Activated naive CD4-positive, alpha-beta T cell treated with anti-CD3 and anti-CD28 coated beads, Interleukin-2, amount 50 U/mL, for 72 hours (primary cell): Measurements from ENCODE around the gene MYBL2. TPM values are rescaled to one million over a fixed set of nuclear protein-coding genes. Genes with fewer than 3 reads are reported as not detected.
A peak's percentile ranks its signal among the peaks of the same experiment; 100 is the strongest.

ENCODE experiments used
- ATAC-seq, 2 donors: fragments of 150-1000 bp; cut with Tn5 transposase; 2 replicates each; pipeline ENCODE4 v1.10.0; 2021; ENCODE audit warnings: mild to moderate bottlenecking in 2 of 2, moderate library complexity in 2 of 2
- DNase-seq, 2 donors: peaks; one replicate each; pipeline ENCODE4 v3.0.0; 2021 to 2022; ENCODE audit warnings: low spot score in 2 of 2
- H3K27ac Mint-ChIP-seq, 2 donors: one replicate each; pipeline ENCODE4 v1.8.0; 2022; ENCODE audit warnings: mild to moderate bottlenecking in 2 of 2, mixed read lengths in 2 of 2
- H3K36me3 Mint-ChIP-seq, 2 donors: one replicate each; pipeline ENCODE4 v1.8.0; 2022; ENCODE audit warnings: mixed read lengths in 2 of 2
- H3K9me3 Mint-ChIP-seq, 2 donors: one replicate each; pipeline ENCODE4 v1.8.0; 2022; ENCODE audit warnings: mixed read lengths in 2 of 2
- total RNA-seq, 2 donors: library from RNA; stranded (reverse); gene quantifications; one replicate each; pipeline ENCODE4 v1.2.3, GENCODE V29; 2022

MYBL2 gene
- total RNA-seq, 2 donors from 2014 or later, result 82.6 to 140 TPM

GRCh38 chr20:43670423-43670822, 3.5 kb downstream of the MYBL2 start:
- peaks cover 27 to 43% of the 10 kb centered on the region in 2 donors for H3K36me3 Mint-ChIP-seq
- ATAC-seq, result no peak
- no peak for DNase-seq
- no peak overlapping the region for H3K27ac Mint-ChIP-seq
- no peaks in the 10 kb centered on the region for H3K9me3 Mint-ChIP-seq

GRCh38 chr20:43676368-43676767, 9.5 kb downstream of the MYBL2 start:
- ATAC-seq (no peak), DNase-seq (no peak)
- peaks cover 28 to 43% of the 10 kb centered on the region in 2 donors for H3K36me3 Mint-ChIP-seq
- H3K27ac Mint-ChIP-seq, result no peak overlapping the region
- no peaks in the 10 kb centered on the region for H3K9me3 Mint-ChIP-seq

- Mint-ChIP-seq H3K9me3 (no peaks in the 10 kb centered on the region), H3K36me3 (peaks cover 13 to 17% of the 10 kb centered on the region in 2 donors), H3K27ac (peak overlapping the region; percentile 55 to 82)
- DNase-seq, result no peak
- ATAC-seq, result no peak
These were observed 14.1 kb downstream of the MYBL2 start for GRCh38 chr20:43680981-43681380.

- Mint-ChIP-seq H3K36me3 (peaks cover 8 to 17% of the 10 kb centered on the region in 2 donors), H3K27ac (peak overlapping the region; percentile 55 to 82), H3K9me3 (no peaks in the 10 kb centered on the region)
- peak in 1 of 2 donors; percentile 27 for ATAC-seq
- no peak for DNase-seq
These were observed 14.6 kb downstream of the MYBL2 start for GRCh38 chr20:43681468-43681942.

GRCh38 chr20:43681991-43682410, 15.1 kb downstream of the MYBL2 start:
- H3K27ac Mint-ChIP-seq, result peak overlapping the region; percentile 55 to 82
- DNase-seq (peak in 1 of 2 donors; percentile 16), ATAC-seq (peak; percentile 71 to 88)
- H3K9me3 Mint-ChIP-seq, result no peaks in the 10 kb centered on the region
- peaks cover 4 to 15% of the 10 kb centered on the region in 2 donors for H3K36me3 Mint-ChIP-seq

GRCh38 chr20:43682446-43682845, 15.5 kb downstream of the MYBL2 start:
- DNase-seq, result no peak
- ATAC-seq, result no peak
- no peak overlapping the region for H3K27ac Mint-ChIP-seq
- H3K9me3 Mint-ChIP-seq, result no peaks in the 10 kb centered on the region
- peaks cover 0 to 11% of the 10 kb centered on the region in 2 donors for H3K36me3 Mint-ChIP-seq

- Mint-ChIP-seq H3K27ac (peak overlapping the region in 1 of 2 donors; percentile 44), H3K9me3 (no peaks in the 10 kb centered on the region), H3K36me3 (peaks cover 10 to 28% of the 10 kb centered on the region in 2 donors)
- no peak for ATAC-seq
- DNase-seq, result no peak
These were observed 19.9 kb downstream of the MYBL2 start for GRCh38 chr20:43686820-43687219.

- DNase-seq (no peak), ATAC-seq (peak; percentile 38 to 86)
- peaks cover 10 to 28% of the 10 kb centered on the region in 2 donors for H3K36me3 Mint-ChIP-seq
These were observed 22.3 kb downstream of the MYBL2 start for GRCh38 chr20:43689165-43689564.

GRCh38 chr20:43690943-43691598, 24.2 kb downstream of the MYBL2 start:
- no peak for ATAC-seq
- Mint-ChIP-seq H3K27ac (no peak overlapping the region), H3K36me3 (peaks cover 10 to 32% of the 10 kb centered on the region in 2 donors), H3K9me3 (no peaks in the 10 kb centered on the region)
- no peak for DNase-seq

More at GRCh38 chr20:43689165-43689564, 22.3 kb downstream of the MYBL2 start:
- peak overlapping the region; percentile 72 to 81 for H3K27ac Mint-ChIP-seq
- no peaks in the 10 kb centered on the region for H3K9me3 Mint-ChIP-seq

- peak; percentile 49 to 72 for ATAC-seq
- peaks cover 10 to 24% of the 10 kb centered on the region in 2 donors for H3K36me3 Mint-ChIP-seq
- H3K27ac Mint-ChIP-seq, result no peak overlapping the region
- no peaks in the 10 kb centered on the region for H3K9me3 Mint-ChIP-seq
- peak in 1 of 2 donors; percentile 77 for DNase-seq
These were observed 25.1 kb downstream of the MYBL2 start for GRCh38 chr20:43691928-43692524.

- ATAC-seq, result peak in 1 of 2 donors; percentile 16
- DNase-seq, result no peak
- Mint-ChIP-seq H3K9me3 (no peaks in the 10 kb centered on the region), H3K36me3 (peaks cover 7 to 14% of the 10 kb centered on the region in 2 donors), H3K27ac (no peak overlapping the region)
These were observed 27.8 kb downstream of the MYBL2 start for GRCh38 chr20:43694763-43695162.

- ATAC-seq, result no peak
- H3K9me3 Mint-ChIP-seq, result no peaks in the 10 kb centered on the region
- DNase-seq, result no peak
- H3K27ac Mint-ChIP-seq, result no peak overlapping the region
- peaks cover 14 to 21% of the 10 kb centered on the region in 2 donors for H3K36me3 Mint-ChIP-seq
These were observed 28.7 kb downstream of the MYBL2 start for GRCh38 chr20:43695571-43695970.

GRCh38 chr20:43699941-43700565, 33.1 kb downstream of the MYBL2 start:
- ATAC-seq, result peak in 1 of 2 donors; percentile 63
- Mint-ChIP-seq H3K36me3 (peaks cover 32 to 34% of the 10 kb centered on the region in 2 donors), H3K27ac (peak overlapping the region in 1 of 2 donors; percentile 87), H3K9me3 (no peaks in the 10 kb centered on the region)
- no peak for DNase-seq

- no peak for DNase-seq
- peaks cover 35 to 38% of the 10 kb centered on the region in 2 donors for H3K36me3 Mint-ChIP-seq
- H3K9me3 Mint-ChIP-seq, result no peaks in the 10 kb centered on the region
- ATAC-seq, result no peak
- H3K27ac Mint-ChIP-seq, result peak overlapping the region in 1 of 2 donors; percentile 87
These were observed 33.7 kb downstream of the MYBL2 start for GRCh38 chr20:43700627-43701026.

GRCh38 chr20:43702502-43702901, 35.6 kb downstream of the MYBL2 start:
- no peaks in the 10 kb centered on the region for H3K9me3 Mint-ChIP-seq
- ATAC-seq (no peak), DNase-seq (no peak)
- no peak overlapping the region for H3K27ac Mint-ChIP-seq
- peaks cover 41 to 49% of the 10 kb centered on the region in 2 donors for H3K36me3 Mint-ChIP-seq

- ATAC-seq, result peak in 1 of 2 donors; percentile 37
- Mint-ChIP-seq H3K9me3 (no peaks in the 10 kb centered on the region), H3K27ac (no peak overlapping the region), H3K36me3 (peaks cover 38 to 73% of the 10 kb centered on the region in 2 donors)
- no peak for DNase-seq
These were observed 43.6 kb downstream of the MYBL2 start for GRCh38 chr20:43710370-43711044.
